Testis (tissue), 2 donors: ENCODE measurements around the gene MAGI1.

Experiments
- CTCF ChIP-seq, 3 experiments: fragments of 450-650 bp in 2 of 3; fragments of 200-600 bp in 1 of 3; sonication (generic) in 1 of 3; IDR thresholded peaks; one replicate each; pipeline ENCODE4 v1.5.1; 2016 to 2019; ENCODE audit warnings: antibody characterized with exemption in 3 of 3, mild to moderate bottlenecking in 2 of 3, moderate library complexity in 1 of 3
- POLR2A ChIP-seq: fragments of 450-650 bp; IDR thresholded peaks from one replicate; pipeline ENCODE4 v1.6.1; 2017; ENCODE audit warnings: antibody characterized with exemption, mild to moderate bottlenecking, moderate library complexity

DNA sequence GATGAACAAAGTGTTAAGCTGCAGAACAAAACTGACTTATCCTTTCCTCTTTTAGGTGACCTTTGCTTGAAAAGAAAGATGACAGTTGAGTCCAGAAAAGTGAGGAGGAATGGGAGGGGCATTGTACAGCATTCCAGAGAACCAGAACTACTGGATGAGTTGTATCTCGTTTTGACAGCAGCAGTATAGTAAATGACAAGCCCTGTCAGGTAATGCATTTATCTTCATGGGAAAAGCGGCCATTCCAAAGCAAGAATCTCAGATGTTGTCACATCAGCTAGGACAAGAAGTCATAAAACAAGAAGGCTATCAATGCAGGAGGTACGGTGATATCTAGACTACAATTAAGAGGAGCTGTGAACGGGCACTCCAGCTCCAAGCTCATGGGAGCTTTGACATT, 421.5 kb downstream of the MAGI1 start:
- TF ChIP-seq POLR2A (no peak), CTCF (IDR thresholded peaks at IDR 0.05) (no peak)
